Measurements from ENCODE around the gene TMPRSS3. TPM values are rescaled to one million over a fixed set of nuclear protein-coding genes. Genes with fewer than 3 reads are reported as not detected.

Gene TMPRSS3
- total RNA-seq, 1 donor from 2014 or later, result not detected

- no peak overlapping the region for H3K27ac Mint-ChIP-seq
- DNase-seq (ENCODE audit: low spot score in 2 of 2, unreplicated experiment in 2 of 2), result no peak
- peaks cover 10% of the 10 kb centered on the region for H3K9me3 Mint-ChIP-seq
- no peaks in the 10 kb centered on the region for H3K36me3 Mint-ChIP-seq
- no peak overlapping the region for H3K4me3 Mint-ChIP-seq
- peaks cover 47% of the 10 kb centered on the region for H3K27me3 Mint-ChIP-seq (ENCODE audit: low read depth)
- H3K4me1 Mint-ChIP-seq, result no peaks in the 10 kb centered on the region
- TF ChIP-seq, protein P1, sequence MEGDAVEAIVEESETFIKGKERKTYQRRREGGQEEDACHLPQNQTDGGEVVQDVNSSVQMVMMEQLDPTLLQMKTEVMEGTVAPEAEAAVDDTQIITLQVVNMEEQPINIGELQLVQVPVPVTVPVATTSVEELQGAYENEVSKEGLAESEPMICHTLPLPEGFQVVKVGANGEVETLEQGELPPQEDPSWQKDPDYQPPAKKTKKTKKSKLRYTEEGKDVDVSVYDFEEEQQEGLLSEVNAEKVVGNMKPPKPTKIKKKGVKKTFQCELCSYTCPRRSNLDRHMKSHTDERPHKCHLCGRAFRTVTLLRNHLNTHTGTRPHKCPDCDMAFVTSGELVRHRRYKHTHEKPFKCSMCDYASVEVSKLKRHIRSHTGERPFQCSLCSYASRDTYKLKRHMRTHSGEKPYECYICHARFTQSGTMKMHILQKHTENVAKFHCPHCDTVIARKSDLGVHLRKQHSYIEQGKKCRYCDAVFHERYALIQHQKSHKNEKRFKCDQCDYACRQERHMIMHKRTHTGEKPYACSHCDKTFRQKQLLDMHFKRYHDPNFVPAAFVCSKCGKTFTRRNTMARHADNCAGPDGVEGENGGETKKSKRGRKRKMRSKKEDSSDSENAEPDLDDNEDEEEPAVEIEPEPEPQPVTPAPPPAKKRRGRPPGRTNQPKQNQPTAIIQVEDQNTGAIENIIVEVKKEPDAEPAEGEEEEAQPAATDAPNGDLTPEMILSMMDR (IDR thresholded peaks at IDR 0.05; ENCODE audit: unreplicated experiment), result no peak
Observed at GRCh38 chr21:42377951-42378340, 17.9 kb downstream of the TMPRSS3 start.

DNA sequence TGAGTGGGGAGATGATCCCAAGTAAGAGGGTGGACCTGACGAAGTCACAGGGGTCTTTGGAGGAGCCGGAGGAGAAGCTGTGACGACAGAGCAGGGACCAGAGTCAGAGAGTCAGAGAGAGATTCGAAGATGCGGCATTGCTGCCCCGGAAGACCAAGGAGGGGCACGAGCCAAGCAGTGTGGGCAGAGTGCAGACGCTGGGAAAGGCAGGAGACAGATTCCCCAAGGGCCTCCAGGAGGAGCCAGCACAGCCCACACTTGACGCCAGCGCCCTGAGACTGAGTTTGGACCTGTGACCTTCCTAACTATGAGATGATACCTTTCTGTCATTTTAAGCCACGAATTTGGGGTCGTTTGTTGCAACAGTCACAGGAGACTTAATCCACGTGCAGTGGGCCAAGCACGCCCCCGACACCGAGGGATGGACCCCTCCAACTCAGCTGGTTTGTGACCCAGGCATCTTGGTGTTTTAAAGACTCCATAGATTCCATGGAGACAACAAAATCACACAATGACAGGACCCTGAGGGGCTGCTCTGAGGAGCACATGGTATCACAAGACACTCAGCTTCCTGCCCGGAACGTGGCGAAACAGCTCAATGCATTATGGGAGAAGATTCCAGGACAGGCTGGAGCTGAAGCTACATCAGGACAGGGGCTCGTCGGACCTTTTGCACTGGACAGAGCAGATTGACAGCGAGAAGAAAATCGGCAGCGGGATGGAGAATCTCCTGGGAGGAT lies 18.5 kb downstream of the TMPRSS3 start:
- no peak overlapping the region for H3K27ac Mint-ChIP-seq
- H3K9me3 Mint-ChIP-seq, result peaks cover 7% of the 10 kb centered on the region
- TF ChIP-seq, protein P1 (IDR thresholded peaks at IDR 0.05; ENCODE audit: unreplicated experiment), result no peak
- H3K27me3 Mint-ChIP-seq (ENCODE audit: low read depth), result peaks cover 44% of the 10 kb centered on the region
- DNase-seq (ENCODE audit: low spot score in 2 of 2, unreplicated experiment in 2 of 2), result no peak
- H3K36me3 Mint-ChIP-seq, result no peaks in the 10 kb centered on the region
- H3K4me1 Mint-ChIP-seq, result no peaks in the 10 kb centered on the region
- H3K4me3 Mint-ChIP-seq, result no peak overlapping the region

DNA sequence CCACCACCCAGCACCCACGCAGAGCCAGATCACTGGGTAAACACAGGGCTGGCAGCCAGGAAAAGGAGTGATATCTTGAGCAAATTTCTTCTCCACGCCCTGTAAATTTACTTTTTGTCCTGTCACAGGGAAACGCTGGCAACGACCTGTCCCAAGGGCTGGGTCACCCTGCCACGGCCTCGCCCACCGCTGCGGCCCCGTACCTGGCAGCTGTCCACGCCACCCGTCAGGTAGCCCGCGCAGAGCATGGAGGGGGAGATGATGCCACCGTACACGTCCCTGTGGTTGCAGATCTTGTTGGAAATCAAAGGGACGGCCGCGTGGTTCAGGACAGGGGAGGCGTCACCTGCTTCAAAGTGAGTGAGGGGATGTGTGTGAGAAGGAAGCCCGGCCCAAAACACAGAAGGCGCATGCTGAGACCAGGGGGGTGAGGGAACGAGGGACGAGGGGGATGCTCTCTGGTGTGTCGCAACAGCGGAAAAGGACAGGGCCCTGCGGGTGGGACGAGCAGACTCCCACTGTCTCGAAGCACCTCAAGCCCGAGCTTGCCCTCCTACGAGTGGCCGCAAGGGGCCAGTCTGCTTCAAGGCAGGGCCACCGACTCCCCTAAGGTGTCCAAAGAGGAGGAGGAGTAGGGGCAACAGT lies 19.4 kb downstream of the TMPRSS3 start:
- Mint-ChIP-seq H3K27ac (no peak overlapping the region), H3K9me3 (peaks cover under 1% of the 10 kb centered on the region), H3K36me3 (no peaks in the 10 kb centered on the region), H3K4me3 (no peak overlapping the region), H3K4me1 (no peaks in the 10 kb centered on the region), H3K27me3 (ENCODE audit: low read depth) (peaks cover 44% of the 10 kb centered on the region)
- no peak for DNase-seq (ENCODE audit: low spot score in 2 of 2, unreplicated experiment in 2 of 2)
- TF ChIP-seq, protein P1 (IDR thresholded peaks at IDR 0.05; ENCODE audit: unreplicated experiment), result no peak

DNA sequence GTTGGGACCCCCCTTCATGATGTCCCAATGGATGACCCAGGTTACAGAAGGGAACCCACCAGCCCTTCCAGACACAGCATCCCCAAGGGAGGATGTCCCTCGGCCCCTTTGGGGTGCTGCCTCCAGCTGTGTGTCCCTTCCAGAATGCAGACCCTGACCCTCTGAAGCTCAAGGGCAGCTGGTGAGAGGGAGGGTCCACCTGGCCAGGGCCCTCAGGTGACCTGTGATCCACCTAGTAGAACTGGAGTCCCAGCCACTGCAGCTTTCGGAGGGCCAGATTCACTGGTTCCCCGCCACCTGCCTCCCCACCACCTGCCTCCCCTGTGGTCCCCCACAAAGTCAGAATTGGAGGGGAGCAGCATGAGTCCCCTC lies 19.9 kb downstream of the TMPRSS3 start:
- no peaks in the 10 kb centered on the region for H3K4me1 Mint-ChIP-seq
- no peak overlapping the region for H3K27ac Mint-ChIP-seq
- TF ChIP-seq, protein P1 (IDR thresholded peaks at IDR 0.05; ENCODE audit: unreplicated experiment), result no peak
- H3K9me3 Mint-ChIP-seq, result no peaks in the 10 kb centered on the region
- H3K4me3 Mint-ChIP-seq, result no peak overlapping the region
- peaks cover 47% of the 10 kb centered on the region for H3K27me3 Mint-ChIP-seq (ENCODE audit: low read depth)
- H3K36me3 Mint-ChIP-seq, result no peaks in the 10 kb centered on the region
- DNase-seq (ENCODE audit: low spot score in 2 of 2, unreplicated experiment in 2 of 2), result no peak

DNA sequence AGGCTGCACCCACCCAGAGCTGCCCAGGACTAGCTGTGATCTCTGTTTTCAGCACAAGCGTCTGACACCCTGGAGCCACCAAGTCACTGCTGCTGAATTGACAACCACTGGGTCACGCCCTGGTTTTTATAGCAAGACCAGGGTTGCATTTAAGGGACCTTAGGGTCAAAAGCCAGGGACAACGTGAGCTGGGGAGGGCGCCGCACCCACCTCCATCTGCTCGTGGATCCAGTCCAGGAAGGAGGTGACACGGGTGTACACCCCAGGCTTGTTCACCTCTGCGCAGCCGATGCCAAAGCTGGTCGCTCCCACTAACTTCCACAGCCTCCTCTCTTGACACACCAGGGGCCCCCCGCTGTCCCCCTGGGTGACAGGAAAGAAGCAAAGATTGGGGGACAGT lies 20.3 kb downstream of the TMPRSS3 start:
- DNase-seq (ENCODE audit: low spot score in 2 of 2, unreplicated experiment in 2 of 2), result no peak
- Mint-ChIP-seq H3K27ac (no peak overlapping the region), H3K4me1 (no peaks in the 10 kb centered on the region), H3K9me3 (no peaks in the 10 kb centered on the region), H3K36me3 (no peaks in the 10 kb centered on the region), H3K4me3 (no peak overlapping the region), H3K27me3 (ENCODE audit: low read depth) (peaks cover 48% of the 10 kb centered on the region)
- TF ChIP-seq, protein P1 (IDR thresholded peaks at IDR 0.05; ENCODE audit: unreplicated experiment), result no peak
